Endodermal cell (in vitro differentiated cells): ENCODE data around the gene GGT6. TPM values are rescaled to one million over a fixed set of nuclear protein-coding genes. Genes with fewer than 3 reads are reported as not detected.

ENCODE experiments used
- DNase-seq: peaks from one replicate; pipeline ENCODE4 v3.0.0-alpha.2; 2017
- H3K27ac ChIP-seq: 2 replicates; pipeline ENCODE4 v1.5.1; 2013; ENCODE audit warnings: mild to moderate bottlenecking, low read depth, low read length, moderate library complexity
- H3K27me3 ChIP-seq: 2 replicates; pipeline ENCODE4 v1.6.1; 2013; ENCODE audit warnings: mild to moderate bottlenecking, low read length, moderate library complexity; ENCODE audit not compliant: insufficient read depth, control insufficient read depth, poor library complexity, severe bottlenecking
- H3K36me3 ChIP-seq: 2 replicates; pipeline ENCODE4 v1.7.0; 2013; ENCODE audit warnings: mild to moderate bottlenecking, low read length, moderate library complexity; ENCODE audit not compliant: control insufficient read depth, insufficient read depth
- H3K4me1 ChIP-seq: one replicate; pipeline ENCODE4 v1.7.0; 2013; ENCODE audit warnings: low read length; ENCODE audit not compliant: control insufficient read depth, insufficient read depth
- H3K4me3 ChIP-seq: 2 replicates; pipeline ENCODE4 v1.5.1; 2013; ENCODE audit warnings: mild to moderate bottlenecking, low read length, moderate library complexity
- H3K9ac ChIP-seq: 2 replicates; pipeline ENCODE4 v1.6.1; 2013; ENCODE audit warnings: mild to moderate bottlenecking, low read length, moderate library complexity; ENCODE audit not compliant: poor library complexity, severe bottlenecking; ENCODE audit errors: extremely low read depth
- H3K9me3 ChIP-seq: 2 replicates; pipeline ENCODE4 v1.6.1; 2013; ENCODE audit warnings: mild to moderate bottlenecking, low read length, moderate library complexity; ENCODE audit not compliant: control insufficient read depth
- H3K27ac Mint-ChIP-seq: 2 replicates; pipeline ENCODE4 v1.8.0; 2020; ENCODE audit warnings: mixed read lengths
- H3K27me3 Mint-ChIP-seq: 2 replicates; pipeline ENCODE4 v1.8.0; 2021; ENCODE audit warnings: mild to moderate bottlenecking, mixed read lengths; ENCODE audit not compliant: insufficient read depth
- H3K36me3 Mint-ChIP-seq: 2 replicates; pipeline ENCODE4 v1.8.0; 2020; ENCODE audit warnings: low read depth, mixed read lengths
- H3K4me1 Mint-ChIP-seq: 2 replicates; pipeline ENCODE4 v1.8.0; 2020; ENCODE audit warnings: mixed read lengths
- H3K4me3 Mint-ChIP-seq: 2 replicates; pipeline ENCODE4 v1.8.0; 2020; ENCODE audit warnings: mild to moderate bottlenecking, moderate library complexity, mixed read lengths
- H3K9me3 Mint-ChIP-seq: 2 replicates; pipeline ENCODE4 v1.8.0; 2020; ENCODE audit warnings: mild to moderate bottlenecking, mixed read lengths
- WGBS, 2 experiments: methylation state at CpG; one replicate each; pipeline versions ENCODE4 v1.1.5 to v1.1.7; 2013; ENCODE audit warnings: missing lambda C conversion rate in 2 of 2, mixed read lengths in 1 of 2; ENCODE audit not compliant: insufficient coverage in 1 of 2, insufficient read length in 1 of 2; 5-methylcytosine and 5-hydroxymethylcytosine counted together
- total RNA-seq, 2 donors: library from RNA; stranded (reverse); fragmentation: NEBNext Ultra II Directional in 1 of 2; extraction: Animal tissue kit (Norgen Biotek cat#: 25700) in 1 of 2; gene quantifications; 2 replicates in 1 of 2; 3 replicates in 1 of 2; pipeline ENCODE4 v1.2.1, GENCODE V29; 2021
- TF ChIP-seq, protein P1 (sequence below): fragments of 200-600 bp; sonication (generic); conservative IDR thresholded peaks from 2 replicates; pipeline ENCODE4 v1.5.0; 2021; ENCODE audit warnings: antibody characterized with exemption, mild to moderate bottlenecking

Gene GGT6
- total RNA-seq, 2 donors from 2014 or later = not detected

DNA sequence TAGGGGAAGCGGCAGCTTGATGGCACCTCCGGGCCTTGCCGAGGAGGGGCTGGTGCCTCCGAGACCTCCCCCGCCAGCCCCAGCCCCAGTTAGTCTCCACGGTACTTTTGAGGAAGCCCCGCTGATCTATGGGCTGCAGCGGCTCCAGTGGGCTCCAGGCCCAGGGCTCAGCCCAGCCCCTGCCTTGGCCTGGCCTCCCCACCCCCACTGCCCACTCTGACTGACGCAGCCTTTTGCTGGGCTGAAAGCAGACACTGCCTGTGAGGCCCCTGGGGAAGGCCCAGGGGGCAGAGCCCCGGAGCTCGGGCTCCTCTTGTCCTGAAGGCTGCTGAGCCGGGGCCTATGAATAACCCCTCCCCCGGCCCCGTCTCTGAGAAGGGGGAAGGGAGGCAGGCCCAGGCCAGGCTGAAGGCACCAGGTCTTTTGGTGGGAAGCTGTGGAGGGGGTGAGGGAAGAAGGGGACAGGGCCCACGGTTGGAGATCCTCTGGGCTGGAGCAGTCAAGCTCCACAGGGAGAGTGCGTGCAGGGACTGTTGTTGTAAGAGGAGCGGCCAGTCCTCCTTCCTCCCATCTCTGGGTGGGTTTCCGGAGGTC lies 16.4 kb upstream of the GGT6 start:
- peaks cover 7% of the 10 kb centered on the region for H3K4me1 Mint-ChIP-seq
- Histone ChIP-seq H3K9ac (no peak overlapping the region), H3K27me3 (no peaks in the 10 kb centered on the region), H3K4me3 (no peak overlapping the region), H3K9me3 (no peaks in the 10 kb centered on the region), H3K27ac (peak overlapping the region; percentile 55), H3K4me1 (peaks cover 9% of the 10 kb centered on the region), H3K36me3 (no peaks in the 10 kb centered on the region)
- H3K36me3 Mint-ChIP-seq = no peaks in the 10 kb centered on the region
- peak overlapping the region; percentile 21 for H3K27ac Mint-ChIP-seq
- H3K4me3 Mint-ChIP-seq = no peak overlapping the region
- DNase-seq = peak; percentile 90
- H3K9me3 Mint-ChIP-seq = peaks cover 5% of the 10 kb centered on the region
- H3K27me3 Mint-ChIP-seq = peaks cover 14% of the 10 kb centered on the region
- WGBS, 2 experiments = 61 to 63% methylated on average over 8 to 18 of the region's 18 CpGs
- TF ChIP-seq, protein P1, sequence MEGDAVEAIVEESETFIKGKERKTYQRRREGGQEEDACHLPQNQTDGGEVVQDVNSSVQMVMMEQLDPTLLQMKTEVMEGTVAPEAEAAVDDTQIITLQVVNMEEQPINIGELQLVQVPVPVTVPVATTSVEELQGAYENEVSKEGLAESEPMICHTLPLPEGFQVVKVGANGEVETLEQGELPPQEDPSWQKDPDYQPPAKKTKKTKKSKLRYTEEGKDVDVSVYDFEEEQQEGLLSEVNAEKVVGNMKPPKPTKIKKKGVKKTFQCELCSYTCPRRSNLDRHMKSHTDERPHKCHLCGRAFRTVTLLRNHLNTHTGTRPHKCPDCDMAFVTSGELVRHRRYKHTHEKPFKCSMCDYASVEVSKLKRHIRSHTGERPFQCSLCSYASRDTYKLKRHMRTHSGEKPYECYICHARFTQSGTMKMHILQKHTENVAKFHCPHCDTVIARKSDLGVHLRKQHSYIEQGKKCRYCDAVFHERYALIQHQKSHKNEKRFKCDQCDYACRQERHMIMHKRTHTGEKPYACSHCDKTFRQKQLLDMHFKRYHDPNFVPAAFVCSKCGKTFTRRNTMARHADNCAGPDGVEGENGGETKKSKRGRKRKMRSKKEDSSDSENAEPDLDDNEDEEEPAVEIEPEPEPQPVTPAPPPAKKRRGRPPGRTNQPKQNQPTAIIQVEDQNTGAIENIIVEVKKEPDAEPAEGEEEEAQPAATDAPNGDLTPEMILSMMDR = no peak

DNA sequence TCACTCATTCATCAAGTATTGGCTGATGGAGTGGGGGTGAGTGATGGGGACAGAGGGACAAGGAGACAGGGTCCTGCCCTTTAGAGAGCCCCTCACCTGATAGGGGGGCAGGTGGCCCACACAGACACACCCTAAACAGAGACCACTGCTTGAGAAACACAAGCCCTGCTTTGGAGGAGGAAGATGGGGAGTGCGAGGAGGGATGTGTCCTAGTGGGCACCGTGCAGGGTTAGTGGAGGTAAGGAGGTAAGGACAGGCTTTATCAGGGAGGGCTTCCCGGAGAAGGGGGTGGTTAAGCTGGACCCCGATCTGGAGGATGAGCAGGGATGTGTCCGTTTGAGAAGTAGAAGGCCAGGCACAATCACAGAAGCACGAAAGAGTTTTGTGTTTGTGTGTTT lies 15.8 kb upstream of the GGT6 start:
- H3K9ac ChIP-seq = no peak overlapping the region
- Mint-ChIP-seq H3K27ac (no peak overlapping the region), H3K9me3 (peaks cover 5% of the 10 kb centered on the region), H3K36me3 (no peaks in the 10 kb centered on the region), H3K4me1 (peaks cover 7% of the 10 kb centered on the region), H3K4me3 (no peak overlapping the region), H3K27me3 (peaks cover 11% of the 10 kb centered on the region)
- DNase-seq = no peak
- no peaks in the 10 kb centered on the region for H3K9me3 ChIP-seq
- TF ChIP-seq, protein P1 = no peak
- H3K27me3 ChIP-seq = no peaks in the 10 kb centered on the region
- 70 to 83% methylated on average over 4 to 6 of the region's 6 CpGs for WGBS, 2 experiments
- no peak overlapping the region for H3K4me3 ChIP-seq
- H3K4me1 ChIP-seq = peaks cover 9% of the 10 kb centered on the region
- H3K27ac ChIP-seq = no peak overlapping the region
- no peaks in the 10 kb centered on the region for H3K36me3 ChIP-seq

DNA sequence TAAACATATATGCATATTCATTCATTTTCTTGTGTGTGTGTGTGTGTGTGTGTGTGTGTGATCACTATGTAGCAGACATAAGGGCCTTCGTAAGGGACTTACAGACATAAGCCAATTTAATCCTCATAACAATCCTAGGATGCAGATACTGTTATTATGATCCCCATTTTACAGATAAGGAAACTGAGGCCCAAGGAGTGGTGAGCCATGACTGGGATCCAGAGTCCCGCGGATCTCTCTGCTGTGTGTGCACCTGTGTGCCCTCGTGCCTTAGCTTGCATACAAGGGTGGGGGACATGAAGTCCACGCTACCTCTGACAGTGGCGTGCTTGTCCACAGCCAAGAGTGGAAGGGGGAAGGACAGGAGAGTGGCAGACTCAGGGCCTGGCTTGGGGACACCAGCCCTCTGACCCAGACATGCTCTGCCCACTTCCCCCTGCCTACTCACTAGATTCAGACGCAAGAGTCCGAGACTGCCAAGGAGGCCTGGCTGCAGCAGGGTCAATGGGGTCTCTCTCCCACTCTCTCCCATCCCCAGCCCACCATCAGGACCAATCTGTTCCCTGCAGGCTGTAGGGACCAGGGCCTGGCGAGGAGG lies 14.2 kb upstream of the GGT6 start:
- Histone ChIP-seq H3K4me1 (peaks cover 9% of the 10 kb centered on the region), H3K27me3 (no peaks in the 10 kb centered on the region), H3K4me3 (no peak overlapping the region), H3K9ac (no peak overlapping the region), H3K27ac (no peak overlapping the region), H3K9me3 (no peaks in the 10 kb centered on the region), H3K36me3 (no peaks in the 10 kb centered on the region)
- no peak overlapping the region for H3K4me3 Mint-ChIP-seq
- no peak overlapping the region for H3K27ac Mint-ChIP-seq
- WGBS, 2 experiments = 91 to 100% methylated on average over 6 to 9 of the region's 9 CpGs
- peaks cover 5% of the 10 kb centered on the region for H3K27me3 Mint-ChIP-seq
- peaks cover 7% of the 10 kb centered on the region for H3K4me1 Mint-ChIP-seq
- DNase-seq = no peak
- H3K36me3 Mint-ChIP-seq = no peaks in the 10 kb centered on the region
- TF ChIP-seq, protein P1 = no peak
- H3K9me3 Mint-ChIP-seq = peaks cover 5% of the 10 kb centered on the region
